Astrocyte (in vitro differentiated cells and primary cell): ENCODE data around the gene FLOT2.
"Not testable (repeated sequence)": the region's sequence is repeated elsewhere in the genome, so short reads cannot be mapped to it uniquely, and the experiment has no call there.

Experiments used
- CTCF ChIP-seq: IDR thresholded peaks from 2 replicates; pipeline ENCODE4 v1.5.1; 2011; ENCODE audit warnings: low read depth, mild to moderate bottlenecking, inconsistent platforms, low read length, moderate library complexity; ENCODE audit not compliant: insufficient read depth
- EZH2 ChIP-seq: IDR thresholded peaks from 2 replicates; pipeline ENCODE4 v1.6.1; 2012; ENCODE audit warnings: mild to moderate bottlenecking, low read length, inconsistent platforms; ENCODE audit not compliant: insufficient read depth

DNA sequence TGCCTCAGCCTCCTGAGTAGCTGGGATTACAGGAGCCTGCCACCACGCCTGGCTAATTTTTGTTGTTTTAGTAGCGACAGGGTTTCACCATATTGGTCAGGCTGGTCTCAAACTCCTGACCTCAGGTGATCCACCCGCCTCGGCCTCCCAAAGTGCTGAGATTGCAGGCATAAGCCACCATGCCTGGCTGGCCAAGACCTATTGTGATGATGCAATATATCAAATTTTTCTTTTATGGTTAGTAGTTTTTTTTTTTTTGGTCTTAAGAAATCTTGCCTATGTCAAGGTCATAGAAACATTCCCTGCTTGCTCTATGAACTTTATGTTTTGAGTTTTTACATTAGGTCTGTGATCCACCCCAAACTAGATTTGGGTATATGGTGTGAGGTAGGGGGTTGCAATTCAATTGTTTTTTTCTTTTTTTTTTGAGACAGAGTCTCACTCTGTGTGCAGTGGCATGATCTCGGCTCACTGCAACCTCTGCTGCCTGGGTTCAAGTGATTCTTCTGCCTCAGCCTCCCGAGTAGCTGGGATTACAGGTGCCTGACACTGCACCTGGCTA lies 20.3 kb downstream of the FLOT2 start:
- TF ChIP-seq CTCF, EZH2: not testable (repeated sequence)
